Lower leg skin (tissue), 3 donors: ENCODE data around the gene PLPPR3.

Experiments used
- CTCF ChIP-seq, 3 donors: fragments of 450-650 bp; IDR thresholded peaks; one replicate each; pipeline ENCODE4 v1.5.1; 2016; ENCODE audit warnings: antibody characterized with exemption in 3 of 3, mild to moderate bottlenecking in 3 of 3, moderate library complexity in 2 of 3
- POLR2A ChIP-seq, 2 donors: fragments of 450-650 bp; IDR thresholded peaks; one replicate each; pipeline ENCODE4 v1.6.1; 2016 to 2017; ENCODE audit warnings: antibody characterized with exemption in 2 of 2, mild to moderate bottlenecking in 1 of 2, moderate library complexity in 1 of 2

GRCh38 chr19:765179-765738 is 56.5 kb downstream of the PLPPR3 start:
- no peak for TF ChIP-seq CTCF (IDR thresholded peaks at IDR 0.05)
- TF ChIP-seq POLR2A (IDR thresholded peaks at IDR 0.05), result no peak
